PC-9 (cell line): ENCODE results near the gene HOXC6. TPM values are rescaled to one million over a fixed set of nuclear protein-coding genes. Genes with fewer than 3 reads are reported as not detected.

ENCODE experiments used
- BruUV-seq: library from RNA; stranded (reverse); fragments of 400-500 nt; replicated peaks from 2 replicates; lab custom pipeline; 2021; lab: Mats Ljungman, UMichigan
- CTCF ChIA-PET: fragments of 300-600 bp; sonication (Branson Sonifier 250); formaldehyde crosslinking; loops from one replicate; lab custom pipeline; 2022; ENCODE audit warnings: antibody characterized with exemption; lab: Charles Lee
- POLR2A ChIA-PET: fragments of 300-600 bp; sonication (Branson Sonifier 250); formaldehyde crosslinking; loops from one replicate; lab custom pipeline; 2022; ENCODE audit warnings: antibody characterized with exemption; ENCODE audit not compliant: unreplicated experiment; lab: Charles Lee
- DNase-seq, 2 experiments: peaks; one replicate each; pipeline versions ENCODE4 v3.0.0 to v3.0.0-alpha.2; 2015 to 2022; ENCODE audit warnings: mixed read lengths in 1 of 2
- H2AFZ ChIP-seq: fragments of 200-600 bp; sonication (generic); 2 replicates; pipeline ENCODE4 v1.8.1; 2017; ENCODE audit warnings: antibody characterized with exemption
- H3F3A ChIP-seq: fragments of 200-600 bp; sonication (generic); 2 replicates; pipeline ENCODE4 v1.8.1; 2017; ENCODE audit warnings: antibody characterized with exemption, mild to moderate bottlenecking, low read depth; ENCODE audit not compliant: insufficient read depth
- H3K27ac ChIP-seq: fragments of 200-600 bp; sonication (generic); 2 replicates; pipeline ENCODE4 v1.6.1; 2016; ENCODE audit warnings: mixed run types
- H3K27me3 ChIP-seq: fragments of 200-600 bp; sonication (generic); 2 replicates; pipeline ENCODE4 v1.6.1; 2016; ENCODE audit warnings: low read depth, mixed run types; ENCODE audit not compliant: insufficient read depth
- H3K36me3 ChIP-seq: fragments of 200-600 bp; sonication (generic); 2 replicates; pipeline ENCODE4 v1.6.1; 2016; ENCODE audit warnings: low read depth, mixed run types
- H3K4me1 ChIP-seq: fragments of 200-600 bp; sonication (generic); replicated peaks from 2 replicates; pipeline ENCODE4 v1.6.1; 2016; ENCODE audit warnings: mixed run types; ENCODE audit not compliant: insufficient read depth
- H3K4me2 ChIP-seq: fragments of 200-600 bp; sonication (generic); 2 replicates; pipeline ENCODE4 v1.6.1; 2017; ENCODE audit warnings: mixed run types
- H3K4me3 ChIP-seq: fragments of 200-600 bp; sonication (generic); 2 replicates; pipeline ENCODE4 v1.6.1; 2016; ENCODE audit warnings: mixed run types
- H3K79me2 ChIP-seq: fragments of 200-600 bp; sonication (generic); 2 replicates; pipeline ENCODE4 v1.6.1; 2017; ENCODE audit warnings: low read depth, mixed run types
- H3K9me2 ChIP-seq: fragments of 200-600 bp; sonication (generic); 2 replicates; pipeline ENCODE4 v1.8.1; 2017; ENCODE audit warnings: mild to moderate bottlenecking; ENCODE audit not compliant: insufficient read depth
- H3K9me3 ChIP-seq: fragments of 200-600 bp; sonication (generic); 2 replicates; pipeline ENCODE4 v1.8.1; 2016; ENCODE audit warnings: low read depth; ENCODE audit not compliant: insufficient read depth
- H4K20me1 ChIP-seq: fragments of 200-600 bp; sonication (generic); 2 replicates; pipeline ENCODE4 v1.8.1; 2017; ENCODE audit not compliant: insufficient read depth
- EZH2 ChIP-seq: fragments of 200-600 bp; sonication (generic); IDR thresholded peaks from 2 replicates; pipeline ENCODE4 v1.8.0; 2017; ENCODE audit warnings: antibody characterized with exemption, low read depth
- intact Hi-C: fragments of 100-400 bp; cut with micrococcal nuclease; formaldehyde crosslinking; loops from one replicate; pipeline ENCODE4 v1.10.0; 2022; ENCODE audit not compliant: unreplicated experiment
- total RNA-seq: library from RNA; stranded (reverse); gene quantifications from 2 replicates; pipeline ENCODE4 v1.2.3, GENCODE V29; 2021
- TF ChIP-seq, protein P1 (sequence below): fragments of 200-600 bp; sonication (generic); conservative IDR thresholded peaks from 2 replicates; pipeline ENCODE4 v1.6.1; 2017; ENCODE audit warnings: mixed run types, antibody characterized with exemption, mild to moderate bottlenecking, moderate library complexity

HOXC6 gene
- total RNA-seq, 1 experiment from 2014 or later, result 4.1 TPM

DNA sequence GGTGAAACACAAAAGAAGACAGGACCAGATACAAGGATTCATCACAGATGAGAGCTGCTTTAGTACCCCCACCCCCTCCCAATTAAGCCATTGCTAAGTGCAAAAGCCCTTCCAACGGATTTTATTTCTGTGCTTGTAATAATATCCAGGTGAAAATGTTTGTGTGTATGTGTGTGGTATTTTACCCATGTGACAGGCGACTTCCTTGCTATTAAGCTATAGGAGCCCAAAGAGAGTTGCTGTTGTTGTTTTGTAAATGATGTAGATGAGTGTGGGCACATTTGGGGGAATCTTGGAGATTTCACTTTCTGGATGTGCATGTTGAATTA, 22.2 kb downstream of the HOXC6 start:
- POLR2A ChIA-PET, result no interaction called here
- no TSS peak for BruUV-seq
- no peak overlapping the region for H3K27ac ChIP-seq
- no peak overlapping the region for H3K4me2 ChIP-seq
- no peaks in the 10 kb centered on the region for H4K20me1 ChIP-seq
- H3K9me2 ChIP-seq, result no peaks in the 10 kb centered on the region
- H3K9me3 ChIP-seq, result no peaks in the 10 kb centered on the region
- no peaks in the 10 kb centered on the region for H3F3A ChIP-seq
- H3K79me2 ChIP-seq, result no peaks in the 10 kb centered on the region
- H3K4me1 ChIP-seq, result no peaks in the 10 kb centered on the region
- H2AFZ ChIP-seq, result no peak overlapping the region
- H3K4me3 ChIP-seq, result no peak overlapping the region
- intact Hi-C loops, result no loop called here
- CTCF ChIA-PET, result interaction anchor here (0.7 kb wide), 1 partner anchor 202 kb away, joined by 5 read pairs; no protein-coding TSS in a partner anchor
- DNase-seq, result no peak
- H3K27me3 ChIP-seq, result peaks cover 23% of the 10 kb centered on the region
- no peak for TF ChIP-seq EZH2
- TF ChIP-seq, protein P1, sequence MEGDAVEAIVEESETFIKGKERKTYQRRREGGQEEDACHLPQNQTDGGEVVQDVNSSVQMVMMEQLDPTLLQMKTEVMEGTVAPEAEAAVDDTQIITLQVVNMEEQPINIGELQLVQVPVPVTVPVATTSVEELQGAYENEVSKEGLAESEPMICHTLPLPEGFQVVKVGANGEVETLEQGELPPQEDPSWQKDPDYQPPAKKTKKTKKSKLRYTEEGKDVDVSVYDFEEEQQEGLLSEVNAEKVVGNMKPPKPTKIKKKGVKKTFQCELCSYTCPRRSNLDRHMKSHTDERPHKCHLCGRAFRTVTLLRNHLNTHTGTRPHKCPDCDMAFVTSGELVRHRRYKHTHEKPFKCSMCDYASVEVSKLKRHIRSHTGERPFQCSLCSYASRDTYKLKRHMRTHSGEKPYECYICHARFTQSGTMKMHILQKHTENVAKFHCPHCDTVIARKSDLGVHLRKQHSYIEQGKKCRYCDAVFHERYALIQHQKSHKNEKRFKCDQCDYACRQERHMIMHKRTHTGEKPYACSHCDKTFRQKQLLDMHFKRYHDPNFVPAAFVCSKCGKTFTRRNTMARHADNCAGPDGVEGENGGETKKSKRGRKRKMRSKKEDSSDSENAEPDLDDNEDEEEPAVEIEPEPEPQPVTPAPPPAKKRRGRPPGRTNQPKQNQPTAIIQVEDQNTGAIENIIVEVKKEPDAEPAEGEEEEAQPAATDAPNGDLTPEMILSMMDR, result no peak
- no peaks in the 10 kb centered on the region for H3K36me3 ChIP-seq

GRCh38 chr12:54051026-54051842, 23.0 kb downstream of the HOXC6 start:
- Histone ChIP-seq H3K27ac (no peak overlapping the region), H3K9me3 (no peaks in the 10 kb centered on the region), H2AFZ (no peak overlapping the region), H3K79me2 (no peaks in the 10 kb centered on the region), H3K36me3 (no peaks in the 10 kb centered on the region), H3K9me2 (no peaks in the 10 kb centered on the region), H3K4me1 (no peaks in the 10 kb centered on the region), H3K4me2 (no peak overlapping the region), H4K20me1 (no peaks in the 10 kb centered on the region), H3K4me3 (no peak overlapping the region), H3F3A (no peaks in the 10 kb centered on the region), H3K27me3 (peaks cover 18% of the 10 kb centered on the region)
- ChIA-PET POLR2A (no interaction called here), CTCF (interaction anchor here (0.7 kb wide), 1 partner anchor 201 kb away, joined by 5 read pairs; no protein-coding TSS in a partner anchor)
- intact Hi-C loops, result no loop called here
- TF ChIP-seq, protein P1, result no peak
- no peak for TF ChIP-seq EZH2
- DNase-seq, result no peak
- no TSS peak for BruUV-seq

DNA sequence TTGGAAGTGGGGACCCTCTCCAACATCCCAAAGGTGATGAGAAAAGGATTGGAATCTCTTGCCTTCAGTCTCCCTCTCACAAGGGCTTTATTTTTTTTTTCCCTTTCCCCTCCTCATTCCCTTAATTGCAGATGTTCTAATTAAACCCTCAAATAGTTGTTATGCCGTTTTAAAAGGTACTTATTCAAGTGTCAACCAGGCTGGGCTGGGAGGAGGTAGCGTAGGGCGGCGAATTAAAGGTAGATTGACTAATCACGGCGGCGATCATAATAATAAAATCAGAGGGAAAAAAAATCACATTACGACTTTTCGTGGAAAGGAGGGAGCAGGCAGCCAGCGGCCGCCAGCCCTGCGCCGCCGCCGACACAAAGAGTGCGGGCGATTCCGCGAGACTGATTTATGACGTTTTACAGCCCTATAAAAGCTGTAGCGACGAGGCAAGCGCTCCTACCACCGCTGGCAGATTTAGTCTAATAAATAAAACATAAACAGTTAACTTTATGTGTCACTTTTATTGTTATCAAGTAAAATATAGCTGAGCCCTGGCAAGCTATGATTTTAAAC, 23.7 kb downstream of the HOXC6 start:
- ChIA-PET CTCF (no interaction called here), POLR2A (interaction anchor here (0.6 kb wide), 1 partner anchor 143 kb away, joined by 3 read pairs; no protein-coding TSS in a partner anchor)
- H3K36me3 ChIP-seq, result no peaks in the 10 kb centered on the region
- no peak overlapping the region for H3K27ac ChIP-seq
- no peaks in the 10 kb centered on the region for H3K9me2 ChIP-seq
- no peak overlapping the region for H3K4me3 ChIP-seq
- H3K4me2 ChIP-seq, result no peak overlapping the region
- H3F3A ChIP-seq, result no peaks in the 10 kb centered on the region
- BruUV-seq, result no TSS peak
- H4K20me1 ChIP-seq, result no peaks in the 10 kb centered on the region
- intact Hi-C loops, result no loop called here
- H2AFZ ChIP-seq, result no peak overlapping the region
- H3K27me3 ChIP-seq, result peaks cover 18% of the 10 kb centered on the region
- TF ChIP-seq EZH2, result no peak
- TF ChIP-seq, protein P1, result no peak
- DNase-seq, result no peak
- H3K4me1 ChIP-seq, result no peaks in the 10 kb centered on the region
- H3K9me3 ChIP-seq, result no peaks in the 10 kb centered on the region
- H3K79me2 ChIP-seq, result no peaks in the 10 kb centered on the region
